NAMALWA (cell line): Measurements from ENCODE around the gene CEACAM16.

Experiments
- DNase-seq: peaks from one replicate; pipeline ENCODE4 v3.0.0-alpha.2; 2015; ENCODE audit warnings: low spot score

CEACAM16 gene

DNA sequence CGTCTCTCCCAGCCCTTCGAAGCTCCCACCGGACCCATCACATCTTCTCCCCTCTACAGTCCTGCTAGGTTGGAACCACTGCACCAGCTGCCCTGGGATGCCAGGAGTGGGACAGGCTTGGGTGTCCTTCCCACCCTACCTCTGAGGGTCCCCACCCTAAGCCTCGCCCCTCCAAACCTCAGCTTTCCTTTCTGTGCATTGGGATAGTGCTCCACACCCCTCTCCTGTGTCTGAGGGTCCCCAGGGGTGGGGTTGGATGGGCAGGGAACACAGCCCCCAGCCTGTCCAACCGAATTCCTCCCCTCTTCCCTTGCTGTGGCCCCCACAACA lies 47.6 kb downstream of the CEACAM16 start:
- no peak for DNase-seq

DNA sequence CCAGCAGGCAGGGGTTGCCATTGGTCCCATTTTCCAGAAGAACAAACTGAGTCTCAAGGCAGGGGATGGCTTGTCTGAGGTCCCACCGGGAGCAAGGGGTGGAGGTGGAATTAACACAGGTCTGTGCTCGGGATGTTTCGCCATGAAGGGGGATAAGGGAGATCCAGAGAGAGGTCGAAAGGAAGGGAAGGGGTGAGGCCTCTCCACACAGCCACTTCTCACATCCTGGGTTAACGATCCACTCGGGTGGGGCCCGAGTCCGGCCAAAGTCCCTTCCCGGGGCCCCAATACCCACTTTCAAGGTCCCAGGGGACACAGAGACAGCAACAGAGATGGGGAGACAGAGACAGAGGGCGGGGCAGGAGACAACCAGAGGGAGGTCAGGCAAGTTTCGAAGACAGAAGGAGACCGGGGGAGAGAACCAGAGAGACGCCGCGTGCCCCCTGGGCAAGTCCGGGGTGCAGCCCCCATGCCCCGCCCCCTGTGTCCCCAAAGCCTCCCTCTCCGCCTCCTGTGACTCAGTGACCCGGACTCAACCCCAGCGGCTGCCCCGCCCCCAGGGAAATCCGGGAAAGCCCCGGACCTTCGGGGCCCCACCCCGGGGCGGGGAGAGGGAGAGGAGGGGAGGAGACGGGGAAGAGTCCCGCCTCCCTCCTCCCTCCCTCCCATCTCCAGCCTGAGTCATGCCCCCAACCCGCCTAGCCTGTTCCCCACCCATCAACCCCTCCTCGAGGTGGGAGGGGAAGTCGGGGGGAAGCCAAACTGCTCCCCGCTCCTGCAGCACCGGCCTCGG lies 48.2 kb downstream of the CEACAM16 start:
- DNase-seq: peak; percentile 70

DNA sequence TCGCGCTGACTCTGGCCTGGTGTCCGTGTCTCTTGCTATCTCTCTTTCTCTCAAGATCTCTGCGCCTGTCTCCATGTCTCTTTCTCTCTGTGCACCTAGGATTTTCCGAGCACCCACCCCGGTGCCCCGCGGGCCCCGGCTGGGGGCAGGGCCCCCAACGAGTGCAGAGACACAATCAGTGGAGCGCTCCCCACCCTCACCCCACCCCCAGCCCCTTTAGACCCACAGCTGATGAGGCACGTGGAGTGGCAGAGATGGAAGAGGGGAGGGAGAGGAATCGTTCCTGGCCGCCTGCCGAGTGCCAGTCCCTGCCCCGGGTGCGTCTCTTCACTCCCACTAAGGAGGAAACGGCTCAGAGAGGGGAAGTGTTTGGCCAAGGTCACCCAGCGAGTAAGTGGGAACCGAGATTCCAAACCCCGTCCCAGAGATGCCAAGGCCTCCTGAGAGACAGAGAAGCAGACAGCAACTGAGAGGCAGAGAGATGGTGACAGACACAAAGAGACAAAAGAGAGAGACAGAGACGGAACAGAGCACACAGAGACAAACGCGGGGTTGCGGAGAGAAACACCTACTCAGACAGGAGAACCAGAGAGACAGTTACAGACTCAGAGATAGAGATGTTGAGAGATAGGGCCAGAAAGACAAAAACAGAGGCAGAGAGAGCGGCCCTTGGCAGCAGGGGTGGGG lies 48.9 kb downstream of the CEACAM16 start:
- DNase-seq: peak; percentile 80

GRCh38 chr19:44748426-44749254 lies 49.7 kb downstream of the CEACAM16 start, which contains the start of gene BCL3:
TSS of gene BCL3 (plus strand) at chr19:44748708. CDS start at chr19:44748791, 83 bp downstream.
- peak; percentile 69 for DNase-seq

DNA sequence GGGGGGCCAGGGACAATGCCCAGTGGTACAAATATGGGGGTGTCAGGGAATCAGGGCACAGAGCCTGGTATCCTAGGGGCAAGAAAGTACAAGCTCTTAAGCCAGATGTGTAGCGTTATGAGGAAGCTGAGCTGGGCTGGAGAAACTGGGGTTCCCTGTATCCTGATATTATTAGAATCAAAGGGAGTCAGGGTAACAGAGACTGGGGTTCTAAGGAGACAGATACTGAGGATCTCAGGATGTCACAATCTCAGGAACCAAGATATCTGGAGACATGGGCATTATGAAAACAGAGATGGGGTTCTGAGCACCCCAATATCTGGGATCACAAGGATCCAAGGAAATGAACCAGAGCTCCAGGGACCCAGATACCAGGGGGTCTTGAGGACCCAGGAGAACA lies 50.3 kb downstream of the CEACAM16 start:
- DNase-seq: no peak

DNA sequence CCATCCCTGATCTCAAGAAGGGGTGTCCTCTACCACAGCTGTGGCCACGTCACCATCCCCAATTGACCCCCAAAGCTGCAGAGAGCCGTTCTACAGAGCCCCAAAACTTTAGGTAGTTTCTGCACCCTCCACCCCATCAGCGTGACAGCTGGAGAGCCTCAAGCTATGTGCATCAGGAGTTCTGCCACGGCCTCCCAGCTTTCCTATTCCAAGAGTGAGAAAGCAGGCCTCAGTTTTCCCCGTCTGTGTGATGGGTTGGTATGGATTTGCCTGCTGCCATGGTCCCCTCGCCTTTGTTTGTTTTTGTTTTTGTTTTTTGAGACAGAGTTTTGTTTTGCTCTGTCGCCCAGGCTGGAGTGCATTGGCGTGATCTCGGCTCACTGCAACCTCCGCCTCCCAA lies 51.0 kb downstream of the CEACAM16 start:
- no peak for DNase-seq

GRCh38 chr19:44752123-44752815 lies 53.3 kb downstream of the CEACAM16 start:
- peak; percentile 66 for DNase-seq

DNA sequence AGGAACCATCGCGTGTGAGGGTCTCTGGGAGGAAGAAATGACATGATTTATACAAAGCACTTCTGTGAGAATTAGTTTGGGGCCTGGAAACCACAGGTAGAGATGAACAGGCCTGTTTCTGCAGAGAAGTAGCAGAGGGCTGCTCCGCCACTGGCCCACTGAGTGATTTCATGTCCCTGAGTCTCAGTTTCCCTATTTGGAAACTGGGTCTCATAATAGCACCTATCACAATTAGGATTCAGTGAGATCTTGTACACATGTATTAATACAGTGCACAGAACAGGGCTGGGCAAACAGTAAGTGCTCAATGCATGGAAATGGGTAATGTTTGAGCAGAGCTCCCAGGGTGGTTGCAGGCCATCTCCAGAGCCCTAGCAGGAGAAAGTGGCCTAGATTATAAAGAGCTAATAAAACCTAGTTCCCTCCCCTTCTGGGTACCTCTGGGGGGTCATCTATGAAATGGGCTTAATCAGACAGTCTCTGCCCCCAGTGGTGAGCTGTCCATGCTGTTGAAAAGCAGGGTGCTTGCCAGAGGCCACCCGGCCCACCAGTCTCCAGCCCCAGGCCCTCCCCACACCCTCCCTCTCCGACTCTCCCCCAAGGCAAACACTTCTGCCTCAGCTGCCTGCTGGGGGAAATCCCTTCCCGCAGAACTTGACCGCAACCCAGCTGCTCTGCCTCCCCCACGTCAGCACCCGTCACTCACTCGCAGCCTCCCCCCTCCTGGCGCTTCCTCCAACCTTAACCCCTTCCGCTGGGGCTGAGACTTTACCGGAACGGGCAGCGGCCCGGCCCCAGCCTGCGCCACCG lies 54.1 kb downstream of the CEACAM16 start:
- DNase-seq: peak; percentile 97

DNA sequence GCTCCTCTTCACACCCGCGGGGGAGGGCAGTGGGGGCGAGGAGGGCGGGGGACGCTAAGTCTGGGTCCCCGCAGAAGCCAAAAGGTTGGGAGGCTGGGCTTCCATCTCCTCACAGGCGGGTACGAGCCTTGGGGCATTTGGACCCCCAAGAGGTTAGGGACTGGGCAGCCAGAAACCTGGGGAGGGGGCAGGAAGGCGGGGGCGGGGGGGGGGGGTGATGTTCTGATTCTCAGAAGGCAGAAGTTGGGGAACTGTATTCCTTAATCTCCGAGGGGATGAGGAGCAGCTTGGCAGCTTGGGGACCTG lies 54.6 kb downstream of the CEACAM16 start:
- no peak for DNase-seq

- DNase-seq: peak; percentile 65
Observed at GRCh38 chr19:44753932-44754749, 55.2 kb downstream of the CEACAM16 start.

DNA sequence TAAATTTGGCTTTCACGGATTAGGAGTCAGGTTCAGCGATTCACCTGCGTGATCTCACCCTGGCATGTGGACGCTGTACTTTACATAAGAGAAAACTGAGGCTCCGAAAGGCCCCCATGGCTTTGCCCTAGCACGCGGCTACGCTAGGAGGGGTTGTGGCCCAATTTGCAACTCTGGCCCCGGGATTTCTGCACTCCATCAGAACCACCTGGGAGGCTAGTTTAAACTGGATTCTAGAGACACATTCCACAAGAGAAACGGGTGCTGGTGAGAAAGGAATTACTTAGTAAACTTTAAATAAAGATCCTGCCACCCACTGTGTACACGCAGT lies 55.8 kb downstream of the CEACAM16 start:
- DNase-seq: no peak

DNA sequence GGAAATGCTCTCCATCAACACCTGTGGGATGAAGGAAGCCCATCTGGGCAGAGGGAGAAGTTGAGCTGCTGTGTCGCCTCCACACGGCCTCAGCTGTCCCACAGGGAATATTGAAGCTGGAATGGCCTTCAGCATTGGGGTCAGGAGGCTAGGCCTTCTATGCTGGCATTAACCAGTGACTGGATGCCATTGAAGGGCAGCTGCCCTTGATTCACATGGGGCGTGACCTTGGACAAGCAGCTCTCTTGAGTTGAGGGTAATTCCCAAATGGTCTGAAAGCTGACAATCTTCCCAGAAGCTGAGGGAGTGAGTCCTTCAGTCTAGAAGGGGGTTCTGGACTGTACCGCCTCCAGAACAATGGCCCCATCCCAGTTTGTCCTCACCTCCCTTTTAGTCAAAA lies 56.3 kb downstream of the CEACAM16 start:
- DNase-seq: no peak

GRCh38 chr19:44756089-44756562 lies 57.2 kb downstream of the CEACAM16 start:
- DNase-seq: no peak

DNA sequence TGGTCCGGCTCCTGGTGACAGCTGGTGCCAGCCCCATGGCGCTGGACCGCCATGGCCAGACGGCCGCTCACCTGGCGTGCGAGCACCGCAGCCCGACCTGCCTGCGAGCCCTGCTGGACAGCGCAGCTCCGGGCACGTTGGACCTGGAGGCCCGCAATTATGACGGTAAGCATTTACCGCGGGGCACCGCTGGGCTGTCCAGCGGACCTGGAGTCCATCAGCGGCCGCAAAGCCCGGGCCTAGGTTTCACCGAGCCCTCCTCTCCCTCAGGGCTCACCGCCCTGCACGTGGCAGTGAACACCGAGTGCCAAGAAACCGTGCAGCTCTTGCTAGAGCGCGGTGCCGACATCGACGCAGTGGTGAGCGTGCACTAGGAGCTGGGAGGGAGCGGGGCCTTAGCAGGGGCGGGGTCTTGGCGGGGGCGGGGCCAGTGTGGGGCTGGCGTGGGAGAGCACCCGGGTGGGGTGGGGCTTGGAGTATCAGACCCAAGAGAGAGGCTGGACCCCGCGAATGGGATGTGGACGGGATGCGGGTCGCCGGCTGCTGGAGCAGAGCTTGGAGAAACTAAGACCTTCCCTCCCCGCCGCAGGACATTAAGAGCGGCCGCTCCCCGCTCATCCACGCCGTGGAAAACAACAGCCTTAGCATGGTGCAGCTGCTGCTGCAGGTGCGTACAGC lies 58.2 kb downstream of the CEACAM16 start:
- DNase-seq: no peak

DNA sequence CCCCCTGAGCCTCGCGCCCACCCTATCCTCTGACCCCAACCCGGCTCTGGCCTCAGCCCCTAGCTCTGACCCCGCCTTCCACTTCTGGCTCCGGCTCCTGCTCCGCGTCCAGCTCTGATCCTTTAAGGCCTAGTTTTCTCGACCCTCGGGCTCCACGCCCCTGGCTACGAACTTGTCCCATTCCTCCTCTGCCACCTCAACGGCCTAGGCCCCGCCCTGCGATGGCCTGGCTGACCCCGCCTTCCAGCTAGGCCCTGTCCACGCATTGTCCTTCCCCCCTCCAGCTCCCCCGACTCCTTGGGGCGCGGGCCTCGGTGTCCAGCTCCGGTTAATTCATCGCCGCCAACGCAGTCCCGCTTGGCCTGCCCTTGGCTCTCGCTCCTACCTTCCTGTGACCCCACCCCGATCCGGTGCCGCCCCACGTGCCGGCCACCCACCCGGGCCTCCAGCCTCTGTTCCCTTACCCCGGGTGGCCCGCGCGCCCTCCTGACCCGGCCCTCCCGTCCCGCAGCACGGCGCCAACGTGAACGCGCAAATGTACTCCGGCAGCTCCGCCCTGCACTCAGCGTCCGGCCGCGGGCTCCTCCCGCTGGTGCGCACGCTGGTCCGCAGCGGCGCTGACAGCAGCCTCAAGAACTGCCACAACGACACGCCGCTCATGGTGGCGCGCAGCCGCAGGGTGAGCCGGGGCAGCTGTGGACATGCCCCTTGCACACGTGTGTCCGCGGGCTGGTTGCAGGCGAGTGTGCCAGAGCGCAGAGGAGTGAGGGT lies 59.0 kb downstream of the CEACAM16 start:
- no peak for DNase-seq

GRCh38 chr19:44758596-44758995 lies 59.6 kb downstream of the CEACAM16 start:
- no peak for DNase-seq

GRCh38 chr19:44759083-44759804 lies 60.3 kb downstream of the CEACAM16 start:
- DNase-seq: no peak
